Measurements from ENCODE around the gene TNFAIP3. TPM values are rescaled to one million over a fixed set of nuclear protein-coding genes. Genes with fewer than 3 reads are reported as not detected.
A peak's percentile ranks its signal among the peaks of the same experiment; 100 is the strongest.

Gene TNFAIP3
- total and polyA plus RNA-seq, 2 of the 4 experiments (the other 2 are of a cell fraction): 5.0 to 14.2 TPM

DNA sequence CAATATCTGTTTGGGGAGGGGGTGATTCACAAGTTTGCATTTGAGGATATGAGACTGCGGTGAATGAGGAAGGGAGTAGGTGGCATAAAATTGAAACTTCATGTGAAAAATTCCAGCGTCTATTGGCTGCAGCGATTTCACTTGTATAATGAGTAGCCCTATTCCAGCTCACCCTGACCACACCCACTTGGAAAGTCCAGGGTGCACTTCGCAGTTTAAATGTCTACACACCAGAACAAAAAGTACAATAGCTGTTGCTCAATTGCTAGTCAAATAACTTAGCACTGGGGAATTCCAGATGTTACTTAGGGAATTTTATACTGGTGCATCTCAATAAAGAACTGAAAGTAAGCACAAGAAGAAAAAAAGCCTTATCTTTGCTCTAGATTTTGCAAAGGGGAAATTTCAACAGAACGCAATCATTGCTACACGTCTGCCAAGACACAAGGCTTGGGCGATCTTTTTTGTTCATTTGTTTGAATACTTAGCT is 6.3 kb downstream of the TNFAIP3 start:
- Histone ChIP-seq H4K8ac (ENCODE audit: low read depth in 2 of 2, low read length in 2 of 2) (no peak overlapping the region), H3K9me1 (ENCODE audit: insufficient read depth, low read length) (peaks cover 4% of the 10 kb centered on the region; the same call in 1 of the 2 replicates), H2BK20ac (ENCODE audit: low read depth, low read length) (no peak overlapping the region), H3K4me3 (ENCODE audit: insufficient read depth, low read depth, low read length) (peak overlapping the region; percentile 24; the same call in 1 of the 2 replicates), H4K5ac (ENCODE audit: low read depth, low read length) (no peak overlapping the region), H2AK5ac (ENCODE audit: low read depth, low read length) (no peak overlapping the region), H3K56ac (ENCODE audit: extremely low read depth, insufficient read depth, low read length) (no peak overlapping the region), H2AFZ (replicated peaks; ENCODE audit: low read length, poor library complexity) (no peak overlapping the region), H3K23ac (ENCODE audit: low read depth, low read length) (no peak overlapping the region), H4K20me1 (ENCODE audit: insufficient read depth, low read length) (0 out of 2 replicates have a peak, but pooled peaks cover 6% of the 10 kb centered on the region), H2BK15ac (ENCODE audit: low read depth, low read length) (no peak overlapping the region), H3K9ac (ENCODE audit: low read depth, low read length) (no peak overlapping the region), H3K79me1 (ENCODE audit: low read depth in 1 of 2, low read length in 2 of 2) (peaks cover 13 to 42% of the 10 kb centered on the region in 2 experiments), H3K36me3 (ENCODE audit: control insufficient read depth, insufficient read depth, low read length) (peaks cover 31% of the 10 kb centered on the region), H2BK5ac (ENCODE audit: low read depth, low read length, poor library complexity, severe bottlenecking) (peak overlapping the region; percentile 32), H3K4me1 (ENCODE audit: control insufficient read depth, insufficient read depth, low read length) (peaks cover 15% of the 10 kb centered on the region), H3K14ac (replicated peaks; ENCODE audit: low read depth, low read length) (no peak overlapping the region), H3K4me2 (ENCODE audit: low read depth, low read length) (peak overlapping the region; percentile 65), H3K9me3 (ENCODE audit: control insufficient read depth, insufficient read depth, low read length) (no peaks in the 10 kb centered on the region), H4K91ac (ENCODE audit: insufficient read depth, low read depth, low read length) (no peak overlapping the region), H3K18ac (ENCODE audit: low read depth, low read length) (peak overlapping the region; percentile 56; the same call in 1 of the 2 replicates), H2BK120ac (ENCODE audit: low read depth, low read length) (no peak overlapping the region), H2AK9ac (replicated peaks; ENCODE audit: low read depth, low read length, poor library complexity) (no peak overlapping the region), H3K4ac (ENCODE audit: low read depth, low read length) (no peak overlapping the region), H3K27ac (ENCODE audit: insufficient read depth, low read length) (no peak overlapping the region), H3K27me3 (ENCODE audit: control insufficient read depth, insufficient read depth, low read length) (no peaks in the 10 kb centered on the region)
- ChIA-PET POLR2A (ENCODE audit: unreplicated experiment) (interaction anchor here (0.5 kb wide), 1 partner anchor 20 kb away, joined by 4 read pairs; no protein-coding TSS in a partner anchor), CTCF (no interaction called here)
- no TSS peak for BruUV-seq (replicated peaks)
- intact Hi-C loops (cut with micrococcal nuclease) (loop anchor here (5.0 kb wide), 1 partner anchor 146 kb away; no protein-coding TSS in a partner anchor), in situ Hi-C loops (cut with MboI; ENCODE audit: low sequenced_read_pairs) (no loop called here), dilution Hi-C loops (cut with HindIII; ENCODE audit: low sequenced_read_pairs, unreplicated experiment) (no loop called here)
- ATAC-seq (ENCODE audit: low read depth) (peak; percentile 77), DNase-seq (peak; percentile 92)
- TF ChIP-seq CEBPB (IDR thresholded peaks at IDR 0.05; ENCODE audit: low read depth, low read length): peak; percentile 89
- no peak for TF ChIP-seq RFX5 (IDR thresholded peaks at IDR 0.05; ENCODE audit: low read depth, low read length)
- no peak for TF ChIP-seq MXI1 (IDR thresholded peaks at IDR 0.05; ENCODE audit: borderline replicate concordance, low read depth, low read length)
- WGBS, 2 experiments (ENCODE audit: extremely low coverage in 2 of 2, insufficient read length in 1 of 2): 45% methylated on average over 3 of the region's 7 CpGs; no CpG with 5 or more reads in 1 of the 2 experiments
